ENCODE data around the gene ARHGAP18.

ARHGAP18 gene

GRCh38 chr6:129747588-129748112 lies 37.7 kb upstream of the ARHGAP18 start:
- H3K27me3 ChIP-seq (ENCODE audit: control insufficient read depth, insufficient read depth, low read length), result no peaks in the 10 kb centered on the region
- H3K27ac ChIP-seq (ENCODE audit: low read length), result no peak overlapping the region
- H3K36me3 ChIP-seq (ENCODE audit: control insufficient read depth, insufficient read depth, low read length), result no peaks in the 10 kb centered on the region
- WGBS (ENCODE audit: insufficient coverage, insufficient read length), result no CpG with 5 or more reads among the region's 4 CpGs
- no peak overlapping the region for H3K4me3 ChIP-seq (ENCODE audit: low read length)
- DNase-seq (ENCODE audit: low read depth, low spot score), result no peak
- H3K4me1 ChIP-seq (ENCODE audit: control insufficient read depth, insufficient read depth, low read length), result no peaks in the 10 kb centered on the region
- no peaks in the 10 kb centered on the region for H3K9me3 ChIP-seq (ENCODE audit: control insufficient read depth, insufficient read depth, low read length)

- H3K27me3 ChIP-seq (ENCODE audit: control insufficient read depth, insufficient read depth, low read length), result no peaks in the 10 kb centered on the region
- no peak overlapping the region for H3K4me3 ChIP-seq (ENCODE audit: low read length)
- no peak overlapping the region for H3K27ac ChIP-seq (ENCODE audit: low read length)
- no peaks in the 10 kb centered on the region for H3K9me3 ChIP-seq (ENCODE audit: control insufficient read depth, insufficient read depth, low read length)
- WGBS (ENCODE audit: insufficient coverage, insufficient read length), result no CpG with 5 or more reads among the region's 6 CpGs
- DNase-seq (ENCODE audit: low read depth, low spot score), result no peak
- H3K4me1 ChIP-seq (ENCODE audit: control insufficient read depth, insufficient read depth, low read length), result no peaks in the 10 kb centered on the region
- H3K36me3 ChIP-seq (ENCODE audit: control insufficient read depth, insufficient read depth, low read length), result no peaks in the 10 kb centered on the region
Observed at GRCh38 chr6:129744880-129745237, 34.9 kb upstream of the ARHGAP18 start.

GRCh38 chr6:129744201-129744879 lies 34.4 kb upstream of the ARHGAP18 start:
- no peaks in the 10 kb centered on the region for H3K27me3 ChIP-seq (ENCODE audit: control insufficient read depth, insufficient read depth, low read length)
- no peaks in the 10 kb centered on the region for H3K4me1 ChIP-seq (ENCODE audit: control insufficient read depth, insufficient read depth, low read length)
- no peak overlapping the region for H3K4me3 ChIP-seq (ENCODE audit: low read length)
- no peak for DNase-seq (ENCODE audit: low read depth, low spot score)
- H3K36me3 ChIP-seq (ENCODE audit: control insufficient read depth, insufficient read depth, low read length), result no peaks in the 10 kb centered on the region
- WGBS (ENCODE audit: insufficient coverage, insufficient read length), result no CpG with 5 or more reads among the region's 4 CpGs
- no peaks in the 10 kb centered on the region for H3K9me3 ChIP-seq (ENCODE audit: control insufficient read depth, insufficient read depth, low read length)
- H3K27ac ChIP-seq (ENCODE audit: low read length), result no peak overlapping the region

GRCh38 chr6:129740013-129740412 lies 30.0 kb upstream of the ARHGAP18 start:
- Histone ChIP-seq H3K36me3 (ENCODE audit: control insufficient read depth, insufficient read depth, low read length) (no peaks in the 10 kb centered on the region), H3K9me3 (ENCODE audit: control insufficient read depth, insufficient read depth, low read length) (no peaks in the 10 kb centered on the region), H3K4me1 (ENCODE audit: control insufficient read depth, insufficient read depth, low read length) (no peaks in the 10 kb centered on the region), H3K27me3 (ENCODE audit: control insufficient read depth, insufficient read depth, low read length) (no peaks in the 10 kb centered on the region), H3K4me3 (ENCODE audit: low read length) (no peak overlapping the region), H3K27ac (ENCODE audit: low read length) (no peak overlapping the region)
- no CpG with 5 or more reads among the region's 1 CpG for WGBS (ENCODE audit: insufficient coverage, insufficient read length)
- DNase-seq (ENCODE audit: low read depth, low spot score), result no peak

- no CpG with 5 or more reads among the region's 2 CpGs for WGBS (ENCODE audit: insufficient coverage, insufficient read length)
- Histone ChIP-seq H3K27ac (ENCODE audit: low read length) (no peak overlapping the region), H3K4me1 (ENCODE audit: control insufficient read depth, insufficient read depth, low read length) (no peaks in the 10 kb centered on the region), H3K9me3 (ENCODE audit: control insufficient read depth, insufficient read depth, low read length) (no peaks in the 10 kb centered on the region), H3K36me3 (ENCODE audit: control insufficient read depth, insufficient read depth, low read length) (no peaks in the 10 kb centered on the region), H3K27me3 (ENCODE audit: control insufficient read depth, insufficient read depth, low read length) (no peaks in the 10 kb centered on the region), H3K4me3 (ENCODE audit: low read length) (no peak overlapping the region)
- no peak for DNase-seq (ENCODE audit: low read depth, low spot score)
Observed at GRCh38 chr6:129736105-129736504, 26.1 kb upstream of the ARHGAP18 start.

GRCh38 chr6:129733290-129733689 lies 23.3 kb upstream of the ARHGAP18 start:
- Histone ChIP-seq H3K4me1 (ENCODE audit: control insufficient read depth, insufficient read depth, low read length) (no peaks in the 10 kb centered on the region), H3K9me3 (ENCODE audit: control insufficient read depth, insufficient read depth, low read length) (no peaks in the 10 kb centered on the region), H3K27me3 (ENCODE audit: control insufficient read depth, insufficient read depth, low read length) (no peaks in the 10 kb centered on the region), H3K4me3 (ENCODE audit: low read length) (no peak overlapping the region), H3K27ac (ENCODE audit: low read length) (no peak overlapping the region), H3K36me3 (ENCODE audit: control insufficient read depth, insufficient read depth, low read length) (no peaks in the 10 kb centered on the region)
- WGBS (ENCODE audit: insufficient coverage, insufficient read length), result no CpG with 5 or more reads among the region's 2 CpGs
- DNase-seq (ENCODE audit: low read depth, low spot score), result no peak

- no CpG with 5 or more reads among the region's 4 CpGs for WGBS (ENCODE audit: insufficient coverage, insufficient read length)
- no peaks in the 10 kb centered on the region for H3K4me1 ChIP-seq (ENCODE audit: control insufficient read depth, insufficient read depth, low read length)
- no peak overlapping the region for H3K4me3 ChIP-seq (ENCODE audit: low read length)
- no peak for DNase-seq (ENCODE audit: low read depth, low spot score)
- H3K27me3 ChIP-seq (ENCODE audit: control insufficient read depth, insufficient read depth, low read length), result no peaks in the 10 kb centered on the region
- no peaks in the 10 kb centered on the region for H3K36me3 ChIP-seq (ENCODE audit: control insufficient read depth, insufficient read depth, low read length)
- H3K9me3 ChIP-seq (ENCODE audit: control insufficient read depth, insufficient read depth, low read length), result no peaks in the 10 kb centered on the region
- H3K27ac ChIP-seq (ENCODE audit: low read length), result no peak overlapping the region
Observed at GRCh38 chr6:129732542-129732941, 22.6 kb upstream of the ARHGAP18 start.

- H3K4me1 ChIP-seq (ENCODE audit: control insufficient read depth, insufficient read depth, low read length), result no peaks in the 10 kb centered on the region
- no peak overlapping the region for H3K4me3 ChIP-seq (ENCODE audit: low read length)
- no peak overlapping the region for H3K27ac ChIP-seq (ENCODE audit: low read length)
- no peaks in the 10 kb centered on the region for H3K27me3 ChIP-seq (ENCODE audit: control insufficient read depth, insufficient read depth, low read length)
- no peaks in the 10 kb centered on the region for H3K36me3 ChIP-seq (ENCODE audit: control insufficient read depth, insufficient read depth, low read length)
- WGBS (ENCODE audit: insufficient coverage, insufficient read length), result no CpG with 5 or more reads among the region's 2 CpGs
- DNase-seq (ENCODE audit: low read depth, low spot score), result no peak
- no peaks in the 10 kb centered on the region for H3K9me3 ChIP-seq (ENCODE audit: control insufficient read depth, insufficient read depth, low read length)
Observed at GRCh38 chr6:129732034-129732433, 22.1 kb upstream of the ARHGAP18 start.

- Histone ChIP-seq H3K4me1 (ENCODE audit: control insufficient read depth, insufficient read depth, low read length) (no peaks in the 10 kb centered on the region), H3K27me3 (ENCODE audit: control insufficient read depth, insufficient read depth, low read length) (no peaks in the 10 kb centered on the region), H3K9me3 (ENCODE audit: control insufficient read depth, insufficient read depth, low read length) (no peaks in the 10 kb centered on the region), H3K27ac (ENCODE audit: low read length) (no peak overlapping the region), H3K4me3 (ENCODE audit: low read length) (no peak overlapping the region), H3K36me3 (ENCODE audit: control insufficient read depth, insufficient read depth, low read length) (no peaks in the 10 kb centered on the region)
- no peak for DNase-seq (ENCODE audit: low read depth, low spot score)
- WGBS (ENCODE audit: insufficient coverage, insufficient read length), result no CpG with 5 or more reads among the region's 4 CpGs
Observed at GRCh38 chr6:129731428-129731827, 21.5 kb upstream of the ARHGAP18 start.

GRCh38 chr6:129730477-129731165 lies 20.6 kb upstream of the ARHGAP18 start:
- Histone ChIP-seq H3K27me3 (ENCODE audit: control insufficient read depth, insufficient read depth, low read length) (no peaks in the 10 kb centered on the region), H3K27ac (ENCODE audit: low read length) (no peak overlapping the region), H3K9me3 (ENCODE audit: control insufficient read depth, insufficient read depth, low read length) (no peaks in the 10 kb centered on the region), H3K36me3 (ENCODE audit: control insufficient read depth, insufficient read depth, low read length) (no peaks in the 10 kb centered on the region), H3K4me3 (ENCODE audit: low read length) (no peak overlapping the region), H3K4me1 (ENCODE audit: control insufficient read depth, insufficient read depth, low read length) (no peaks in the 10 kb centered on the region)
- no CpG with 5 or more reads among the region's 8 CpGs for WGBS (ENCODE audit: insufficient coverage, insufficient read length)
- no peak for DNase-seq (ENCODE audit: low read depth, low spot score)

- DNase-seq (ENCODE audit: low read depth, low spot score), result no peak
- Histone ChIP-seq H3K27me3 (ENCODE audit: control insufficient read depth, insufficient read depth, low read length) (no peaks in the 10 kb centered on the region), H3K4me3 (ENCODE audit: low read length) (no peak overlapping the region), H3K36me3 (ENCODE audit: control insufficient read depth, insufficient read depth, low read length) (no peaks in the 10 kb centered on the region), H3K4me1 (ENCODE audit: control insufficient read depth, insufficient read depth, low read length) (peaks cover 2% of the 10 kb centered on the region), H3K9me3 (ENCODE audit: control insufficient read depth, insufficient read depth, low read length) (no peaks in the 10 kb centered on the region), H3K27ac (ENCODE audit: low read length) (no peak overlapping the region)
Observed at GRCh38 chr6:129726650-129727049, 16.7 kb upstream of the ARHGAP18 start.
